Activated CD4-positive, CD25-positive, alpha-beta regulatory T cell treated with anti-CD3 and anti-CD28 coated beads, Interleukin-2, amount 50 U/mL, for 72 hours (primary cell): ENCODE data around the gene CTDSPL.

ENCODE experiments used
- DNase-seq: peaks from one replicate; pipeline ENCODE4 v3.0.0; 2021

CTDSPL gene

DNA sequence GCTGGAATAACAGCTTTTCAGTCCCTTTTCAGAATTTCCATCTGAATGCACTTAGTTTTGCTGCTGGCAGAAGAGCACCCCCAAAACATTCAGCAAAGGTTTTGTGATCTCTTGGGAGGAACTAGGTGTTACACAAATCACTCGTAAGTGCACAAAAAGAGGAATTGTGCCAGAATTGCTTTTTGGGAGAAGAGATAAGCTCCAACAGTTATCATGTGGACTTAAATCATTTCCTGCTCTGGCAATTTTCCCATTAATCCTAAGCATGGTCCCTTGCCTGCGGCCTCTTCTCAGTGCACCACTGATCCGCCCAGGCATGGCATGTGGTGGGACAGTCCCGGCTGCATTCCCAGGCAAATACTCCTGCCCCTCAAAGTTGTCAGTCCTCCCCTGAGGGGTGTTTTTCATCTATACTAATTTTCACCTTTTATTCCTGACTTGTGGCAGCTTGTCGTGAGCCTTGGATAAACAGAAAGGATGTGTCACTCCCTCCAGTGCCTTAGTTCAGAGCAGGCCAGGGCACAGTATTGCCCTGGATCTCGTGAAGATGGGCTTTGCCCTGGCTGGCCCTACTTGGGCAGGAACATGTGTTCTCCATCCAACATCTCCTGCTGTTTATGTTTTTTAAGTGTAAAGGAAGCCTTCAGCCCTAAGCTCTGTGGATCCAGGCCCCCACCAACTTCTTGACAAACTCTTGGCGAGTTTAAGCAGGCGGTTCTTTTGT lies 84.3 kb downstream of the CTDSPL start:
- no peak for DNase-seq

- DNase-seq, result no peak
These were observed 84.8 kb downstream of the CTDSPL start for GRCh38 chr3:37946531-37946889.

DNA sequence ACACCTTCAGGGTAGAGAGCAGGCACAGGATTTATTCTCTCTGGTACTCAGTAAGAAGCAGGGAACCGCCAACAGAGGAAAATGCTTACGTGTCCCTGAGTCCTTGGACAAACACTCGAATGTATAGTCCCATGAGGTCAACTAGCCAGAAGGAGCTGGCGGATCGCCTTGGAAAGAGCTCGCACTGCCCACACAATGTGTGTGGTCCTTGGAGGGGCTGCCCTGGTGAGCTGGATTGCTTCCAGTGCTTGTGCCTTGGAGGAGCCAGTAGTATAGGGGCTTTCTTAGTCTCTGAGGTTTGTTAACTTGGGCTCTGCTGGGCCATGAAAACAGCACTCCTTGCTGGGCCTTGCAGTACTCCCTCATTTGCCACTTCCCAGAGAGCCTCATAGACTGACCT lies 88.2 kb downstream of the CTDSPL start:
- no peak for DNase-seq

- no peak for DNase-seq
These were observed 90.9 kb downstream of the CTDSPL start for GRCh38 chr3:37952564-37952963.

GRCh38 chr3:37953226-37953625 lies 91.5 kb downstream of the CTDSPL start:
- no peak for DNase-seq

- no peak for DNase-seq
These were observed 92.2 kb downstream of the CTDSPL start for GRCh38 chr3:37953707-37954394.

GRCh38 chr3:37954881-37955280 lies 93.2 kb downstream of the CTDSPL start:
- DNase-seq, result no peak

GRCh38 chr3:37955918-37956707 lies 94.4 kb downstream of the CTDSPL start:
- no peak for DNase-seq

DNA sequence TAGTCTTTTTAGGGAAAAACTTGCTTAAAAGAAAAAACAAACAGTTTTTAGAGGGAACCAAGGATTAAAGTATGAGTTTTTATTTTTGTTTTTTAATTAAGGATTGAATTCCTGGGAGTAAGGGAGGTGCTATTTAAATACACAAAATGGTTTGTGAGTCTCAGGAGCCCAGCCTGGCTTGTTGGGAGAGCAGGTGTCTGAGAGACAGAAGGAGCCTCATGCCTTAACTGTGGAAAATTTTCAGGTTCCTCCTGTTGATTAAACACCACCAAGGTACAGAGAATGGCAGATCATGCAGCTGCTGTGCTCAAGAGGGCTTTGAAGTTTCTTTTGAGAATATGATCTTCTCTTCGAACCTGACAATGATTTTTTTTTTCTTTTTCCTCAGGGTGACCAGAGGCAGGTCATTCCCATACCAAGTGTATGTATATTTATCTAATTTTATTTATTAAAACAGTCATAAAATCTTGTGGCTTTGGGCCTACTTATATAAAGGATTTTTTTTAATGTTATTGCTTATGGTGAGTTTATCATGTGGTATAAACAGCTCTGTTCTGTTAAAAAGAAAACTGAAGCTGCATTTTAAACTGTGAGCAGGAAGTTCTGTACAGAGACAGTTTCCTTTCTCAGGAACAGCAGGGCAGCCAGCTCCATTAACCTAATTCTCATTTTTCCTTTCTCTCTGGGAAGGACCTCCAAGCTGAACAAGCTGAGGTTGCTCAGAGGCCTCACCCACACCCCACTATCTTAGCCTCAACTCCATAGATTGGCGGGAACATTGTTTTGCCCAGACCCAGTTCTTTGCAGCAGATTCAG lies 95.3 kb downstream of the CTDSPL start:
- DNase-seq, result no peak

DNA sequence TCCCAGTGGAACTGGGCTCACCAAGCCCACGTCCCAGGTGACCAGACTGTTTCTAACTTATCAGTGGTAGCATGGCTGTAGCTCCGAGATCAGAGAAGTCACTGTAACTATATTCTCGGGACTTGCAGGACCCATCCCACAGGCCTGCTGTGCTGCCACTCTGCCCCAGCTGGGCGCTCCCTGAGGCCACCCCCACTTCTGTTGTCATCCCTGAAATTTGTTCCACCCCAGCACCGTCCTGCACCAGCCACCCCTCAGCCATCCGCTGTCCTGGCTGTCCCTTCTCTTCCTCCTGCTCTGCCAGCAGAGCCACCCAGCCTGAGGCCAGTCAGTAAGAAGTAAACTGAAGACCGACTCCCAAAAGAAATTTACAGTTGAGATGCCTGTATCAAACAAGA lies 95.9 kb downstream of the CTDSPL start:
- DNase-seq, result no peak

- no peak for DNase-seq
These were observed 100.1 kb downstream of the CTDSPL start for GRCh38 chr3:37961622-37962431.

DNA sequence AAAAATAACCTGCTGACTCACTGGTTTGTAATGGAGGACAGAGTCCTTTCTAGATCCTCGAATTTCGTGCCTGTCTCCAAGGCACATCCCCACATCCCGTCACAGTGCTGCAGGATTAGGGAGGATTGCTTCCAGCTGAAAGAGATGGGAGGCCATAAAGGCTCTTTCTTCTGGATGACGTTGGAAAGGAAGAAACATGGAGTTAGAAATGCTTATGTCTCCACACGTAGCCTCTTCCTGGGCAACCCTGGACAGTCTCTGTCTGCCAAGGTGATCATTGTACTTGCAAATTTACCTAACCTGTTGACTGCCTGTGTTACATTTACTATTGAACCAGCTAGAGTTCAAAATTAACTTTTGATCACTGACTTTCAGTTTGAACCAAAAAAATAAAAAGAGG lies 101.3 kb downstream of the CTDSPL start:
- no peak for DNase-seq

DNA sequence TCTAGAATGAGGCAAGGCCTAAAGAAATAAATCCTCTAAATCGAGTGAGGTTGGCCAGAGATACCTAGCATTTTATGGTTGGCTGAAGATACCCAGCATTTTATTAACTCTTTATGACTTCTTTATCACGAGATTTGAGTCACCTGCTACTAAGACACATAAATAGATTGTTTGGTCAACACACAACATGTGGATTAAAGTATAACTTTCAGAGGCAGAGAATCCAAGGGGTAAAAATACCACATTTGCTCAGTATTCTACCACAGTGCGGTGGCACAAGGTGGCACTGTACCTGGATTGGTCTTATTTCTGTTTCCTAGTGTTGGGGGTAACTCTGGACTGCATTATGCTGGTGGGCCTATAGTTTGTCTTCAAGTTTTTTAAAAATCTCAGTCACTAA lies 102.0 kb downstream of the CTDSPL start:
- no peak for DNase-seq

- no peak for DNase-seq
These were observed 102.5 kb downstream of the CTDSPL start for GRCh38 chr3:37964146-37964545.

DNA sequence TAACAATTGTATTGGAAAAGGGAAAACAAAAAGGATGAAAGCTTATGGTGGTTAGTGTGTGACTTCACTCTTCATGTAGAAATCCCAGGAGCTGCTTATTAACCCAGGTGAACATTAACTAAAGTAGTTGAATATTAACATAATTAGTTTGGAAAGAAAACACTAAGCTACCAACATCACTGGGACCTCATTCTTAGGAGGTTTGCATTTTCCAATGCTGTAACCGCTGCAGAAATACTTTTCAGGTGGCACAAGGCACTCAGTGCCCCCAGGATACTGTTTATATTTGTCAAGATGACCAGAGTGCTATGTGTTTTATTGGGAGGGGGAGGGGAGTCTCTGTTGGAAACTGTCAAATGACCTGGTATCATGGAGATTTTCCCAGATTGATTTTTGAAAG lies 103.0 kb downstream of the CTDSPL start:
- DNase-seq, result no peak

DNA sequence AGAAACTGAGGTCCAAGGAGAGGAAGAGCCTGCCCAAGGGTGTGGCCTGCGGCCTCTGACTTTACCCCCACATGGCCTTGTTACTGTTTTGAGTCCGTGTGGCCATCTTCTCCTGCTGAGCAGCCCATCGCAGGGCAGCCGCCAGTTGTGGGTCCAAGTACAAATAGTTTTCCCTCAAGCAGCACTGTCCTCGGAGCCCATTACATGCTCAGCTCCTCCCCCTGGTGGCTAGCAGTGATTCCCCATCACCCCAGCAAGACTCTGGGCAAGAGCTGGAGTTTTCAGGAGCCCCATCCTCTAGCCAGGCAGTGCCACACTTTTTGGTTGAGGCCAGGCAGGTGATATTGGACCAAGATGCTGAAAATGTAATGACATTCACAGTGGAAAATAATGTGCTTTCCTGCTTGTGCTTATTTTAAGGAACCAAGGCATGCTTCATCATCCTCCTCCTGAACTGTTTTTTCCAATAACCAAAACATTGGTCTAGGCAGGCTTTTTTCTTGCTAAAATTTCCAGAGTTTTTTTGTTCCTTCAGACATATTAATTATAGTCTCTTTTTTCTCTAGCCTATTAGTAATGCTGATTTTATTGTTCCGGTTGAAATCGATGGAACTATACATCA lies 105.7 kb downstream of the CTDSPL start:
- peak; percentile 52 for DNase-seq

GRCh38 chr3:37968199-37968598 lies 106.5 kb downstream of the CTDSPL start:
- DNase-seq, result no peak

- no peak for DNase-seq
These were observed 107.3 kb downstream of the CTDSPL start for GRCh38 chr3:37968813-37969595.

DNA sequence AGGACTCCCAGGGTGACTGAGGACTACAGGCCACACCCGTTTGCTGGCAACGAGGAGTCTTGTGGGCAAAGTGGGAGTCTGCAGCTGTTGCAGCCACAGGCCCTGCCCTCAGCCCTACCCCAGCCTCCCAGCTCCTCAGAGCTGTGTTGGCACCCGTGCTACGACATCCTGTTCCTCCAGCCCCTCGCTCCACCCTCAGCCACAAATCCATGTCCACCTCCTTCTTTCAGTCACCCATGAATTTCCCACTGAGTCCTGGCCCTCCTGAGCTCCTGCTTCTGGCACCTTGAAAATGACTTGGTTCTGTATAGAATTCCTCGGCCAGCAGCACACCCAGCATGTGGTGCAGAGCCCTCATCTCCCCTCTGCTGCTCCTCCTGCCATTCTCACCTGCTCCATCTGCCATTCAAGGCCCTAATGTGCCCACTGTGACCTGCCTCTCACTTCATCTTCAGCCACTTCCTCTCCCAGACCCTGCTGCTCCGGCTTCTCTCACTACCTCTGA lies 108.0 kb downstream of the CTDSPL start:
- no peak for DNase-seq

GRCh38 chr3:37970802-37971201 lies 109.1 kb downstream of the CTDSPL start:
- no peak for DNase-seq

DNA sequence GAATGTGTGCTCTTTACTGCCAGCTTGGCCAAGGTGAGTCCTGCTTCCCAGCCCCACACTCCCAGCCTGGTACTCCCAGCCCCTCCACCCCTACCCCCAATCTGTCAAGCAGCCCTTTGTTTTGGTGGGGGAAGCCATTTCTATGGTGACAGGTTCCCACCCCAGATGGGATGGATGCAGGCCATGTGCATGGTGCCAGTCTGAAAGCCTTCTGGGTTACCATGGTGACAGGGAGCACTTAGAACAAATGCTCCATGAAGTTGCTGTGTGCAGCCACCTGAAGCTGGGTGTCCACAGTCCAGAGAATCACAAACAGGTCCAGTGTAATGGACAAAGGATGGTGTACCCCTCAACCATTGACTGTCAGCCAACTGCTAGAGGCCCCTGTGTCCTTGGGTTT lies 109.8 kb downstream of the CTDSPL start:
- no peak for DNase-seq
